GM04503 (cell line): ENCODE measurements around the gene SNTG2.
"Not testable (repeated sequence)": the region's sequence is repeated elsewhere in the genome, so short reads cannot be mapped to it uniquely, and the experiment has no call there.

Experiments
- DNase-seq: peaks from one replicate; pipeline ENCODE4 v3.0.0-alpha.2; 2012; ENCODE audit warnings: low read depth

SNTG2 gene

GRCh38 chr2:1099418-1099817, 148.8 kb downstream of the SNTG2 start:
- no peak for DNase-seq

GRCh38 chr2:1101011-1101782, 150.5 kb downstream of the SNTG2 start:
- DNase-seq: no peak

DNA sequence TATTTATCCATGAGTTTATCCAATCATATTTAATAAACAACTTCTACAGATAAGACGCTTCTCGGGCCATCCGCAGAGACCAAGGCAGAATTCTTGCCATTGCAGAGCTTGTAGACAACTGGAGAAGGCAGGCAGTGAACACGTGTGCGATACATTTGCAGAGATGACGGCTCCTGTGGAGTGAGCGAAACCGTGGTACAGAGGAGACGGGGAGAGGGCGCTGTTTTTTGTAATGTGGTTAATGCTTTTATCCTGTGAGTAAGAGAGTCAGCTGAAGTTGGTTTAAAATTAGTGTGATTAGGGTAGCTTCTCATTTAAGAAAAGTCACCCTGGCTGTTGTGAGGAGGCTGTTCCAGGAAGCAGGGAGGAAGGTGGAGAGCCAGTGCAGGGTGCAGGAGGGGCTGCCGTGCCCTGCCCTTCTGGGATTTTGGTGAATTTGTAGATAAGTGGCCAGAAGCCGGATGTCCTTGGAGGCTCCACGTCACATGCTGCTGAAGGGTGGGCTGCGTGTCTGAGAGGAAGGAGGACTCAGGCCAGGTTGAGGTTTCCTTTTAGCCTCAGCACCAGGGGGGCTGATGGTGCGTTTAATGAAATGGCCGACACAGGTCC, 151.4 kb downstream of the SNTG2 start:
- no peak for DNase-seq

GRCh38 chr2:1104364-1104763, 153.7 kb downstream of the SNTG2 start:
- no peak for DNase-seq

DNA sequence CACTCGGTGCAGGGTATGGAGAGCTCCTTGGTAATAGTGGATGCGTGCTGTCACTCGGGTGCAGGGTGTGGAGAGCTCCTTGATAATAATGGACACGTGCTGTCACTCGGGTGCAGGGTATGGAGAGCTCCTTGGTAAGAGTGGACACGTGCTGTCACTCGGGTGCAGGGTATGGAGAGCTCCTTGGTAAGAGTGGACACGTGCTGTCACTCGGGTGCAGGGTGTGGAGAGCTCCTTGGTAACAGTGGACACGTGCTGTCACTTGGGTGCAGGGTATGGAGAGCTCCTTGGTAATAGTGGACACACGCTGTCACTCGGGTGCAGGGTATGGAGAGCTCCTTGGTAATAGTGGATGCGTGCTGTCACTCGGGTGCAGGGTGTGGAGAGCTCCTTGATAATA, 155.7 kb downstream of the SNTG2 start:
- not testable (repeated sequence) for DNase-seq

GRCh38 chr2:1115843-1116539, 165.3 kb downstream of the SNTG2 start:
- no peak for DNase-seq

DNA sequence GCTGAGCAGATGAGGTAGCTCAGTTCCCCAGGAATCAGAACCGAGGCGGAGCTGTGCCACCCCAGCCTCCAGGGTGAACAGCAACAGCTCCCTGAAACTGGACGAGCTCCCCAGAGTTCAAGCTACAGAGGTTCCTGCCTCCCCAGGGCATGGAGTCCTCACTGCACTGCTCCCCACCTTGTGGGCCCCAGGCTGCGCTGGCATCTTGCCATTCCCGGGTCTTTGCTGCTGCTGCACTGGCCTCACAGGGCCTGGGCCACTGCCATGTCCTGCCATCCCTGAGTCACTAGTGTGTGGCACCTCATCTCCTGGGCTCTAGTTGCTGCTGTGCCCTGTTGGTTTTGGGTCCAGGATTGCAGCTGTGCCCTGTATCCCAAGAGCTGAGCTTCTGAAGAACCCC, 166.9 kb downstream of the SNTG2 start:
- no peak for DNase-seq

GRCh38 chr2:1125217-1125616, 174.6 kb downstream of the SNTG2 start:
- DNase-seq: no peak

- no peak for DNase-seq
Observed at GRCh38 chr2:1125633-1126370, 175.2 kb downstream of the SNTG2 start.

GRCh38 chr2:1129982-1130381, 179.3 kb downstream of the SNTG2 start:
- no peak for DNase-seq

GRCh38 chr2:1130922-1131321, 180.3 kb downstream of the SNTG2 start:
- no peak for DNase-seq

- DNase-seq: no peak
Observed at GRCh38 chr2:1132328-1132969, 181.8 kb downstream of the SNTG2 start.

GRCh38 chr2:1133896-1134295, 183.2 kb downstream of the SNTG2 start:
- DNase-seq: not testable (repeated sequence)

- no peak for DNase-seq
Observed at GRCh38 chr2:1134629-1135028, 184.0 kb downstream of the SNTG2 start.

- DNase-seq: no peak
Observed at GRCh38 chr2:1136067-1136466, 185.4 kb downstream of the SNTG2 start.

- DNase-seq: no peak
Observed at GRCh38 chr2:1136846-1137245, 186.2 kb downstream of the SNTG2 start.

- no peak for DNase-seq
Observed at GRCh38 chr2:1137264-1137663, 186.6 kb downstream of the SNTG2 start.

DNA sequence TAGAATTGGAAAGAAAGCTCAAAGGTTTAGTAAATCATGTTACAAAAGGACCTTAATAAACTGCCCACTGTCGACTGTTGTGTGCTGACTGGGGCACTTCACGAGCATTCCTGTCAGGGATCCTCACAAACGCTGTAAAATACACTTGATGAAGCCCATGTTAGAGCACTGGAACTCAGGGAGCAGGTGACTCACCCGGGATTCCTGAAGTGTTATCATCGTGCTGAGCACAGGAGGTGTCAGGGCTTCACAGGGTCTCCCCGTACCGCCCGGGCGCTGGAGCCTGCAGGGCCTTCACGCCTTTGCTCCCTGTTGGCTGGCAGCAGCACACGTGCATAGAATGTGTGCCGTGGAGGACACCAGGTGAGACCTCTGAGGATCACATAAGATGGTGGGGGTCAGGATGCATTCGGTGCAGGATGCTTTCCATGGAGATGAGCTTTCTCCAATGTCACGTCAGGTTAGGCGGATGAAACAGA, 187.3 kb downstream of the SNTG2 start:
- DNase-seq: no peak

DNA sequence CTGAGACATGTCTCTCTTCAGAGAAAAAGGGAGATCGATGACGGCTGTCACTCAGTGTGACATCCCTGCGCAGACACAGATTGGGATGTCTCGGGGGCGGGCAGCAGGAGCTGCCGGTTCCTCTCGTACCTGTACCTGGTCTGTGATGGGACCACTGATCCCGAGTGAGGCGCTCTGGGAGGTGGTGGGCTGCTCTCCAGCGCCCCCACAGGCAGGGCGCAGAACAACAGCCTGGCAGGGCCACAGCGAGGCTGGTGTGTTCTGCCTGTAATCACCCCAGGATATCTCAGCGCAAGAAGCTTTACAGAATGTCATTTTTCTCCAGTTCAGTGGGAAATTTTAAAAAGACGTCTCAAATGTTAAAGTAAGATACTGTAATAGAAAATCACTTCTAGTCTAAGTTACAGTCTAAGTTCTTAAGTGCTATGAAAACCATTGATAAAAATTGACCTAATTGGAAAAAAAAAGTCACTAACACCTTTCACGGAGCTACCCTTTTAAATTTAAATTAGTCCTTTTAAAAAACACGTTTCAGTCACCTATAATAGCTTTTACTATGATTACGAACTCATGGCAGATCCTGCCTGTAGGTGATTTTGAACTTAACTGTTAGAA, 189.8 kb downstream of the SNTG2 start:
- no peak for DNase-seq

- DNase-seq: no peak
Observed at GRCh38 chr2:1141079-1141478, 190.4 kb downstream of the SNTG2 start.

DNA sequence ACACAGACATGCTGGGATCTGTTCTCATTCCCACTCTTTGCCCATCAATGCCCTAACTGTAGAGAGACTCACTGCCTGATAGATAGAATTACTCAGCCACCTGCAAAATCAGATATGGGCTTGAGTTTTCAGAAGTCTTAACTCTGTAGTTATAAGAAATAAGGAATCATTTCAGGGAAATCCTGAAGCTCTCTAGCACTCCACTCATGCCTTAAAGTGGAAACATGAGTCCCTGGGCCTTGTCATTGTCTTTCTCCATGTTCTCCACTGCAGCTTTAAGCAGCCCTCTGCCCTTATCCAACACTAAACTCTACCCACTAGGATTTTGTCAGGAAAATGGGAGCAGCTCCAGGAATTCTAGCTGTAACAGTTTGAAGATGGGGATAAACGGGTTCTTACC, 192.5 kb downstream of the SNTG2 start:
- DNase-seq: no peak
